Parathyroid adenoma (tissue), 2 donors: ENCODE measurements around the gene ADGRD2.
"Not testable (repeated sequence)": the region's sequence is repeated elsewhere in the genome, so short reads cannot be mapped to it uniquely, and the experiment has no call there.

Source experiments
- H2AFZ ChIP-seq: fragments of 300-600 bp; sonication (generic); one replicate; pipeline ENCODE4 v1.7.0; 2017; ENCODE audit warnings: antibody characterized with exemption, mild to moderate bottlenecking
- H3K27ac ChIP-seq: fragments of 300-600 bp; sonication (generic); one replicate; pipeline ENCODE4 v1.7.0; 2017
- H3K27me3 ChIP-seq: fragments of 300-600 bp; sonication (generic); one replicate; pipeline ENCODE4 v1.7.0; 2017; ENCODE audit warnings: low read length; ENCODE audit not compliant: control insufficient read depth, insufficient read depth
- H3K36me3 ChIP-seq: fragments of 300-600 bp; sonication (generic); one replicate; pipeline ENCODE4 v1.7.0; 2017; ENCODE audit warnings: low read length; ENCODE audit not compliant: control insufficient read depth, insufficient read depth
- H3K4me1 ChIP-seq: fragments of 300-600 bp; sonication (generic); one replicate; pipeline ENCODE4 v1.7.0; 2017; ENCODE audit warnings: control low read depth
- H3K4me2 ChIP-seq: fragments of 300-600 bp; sonication (generic); one replicate; pipeline ENCODE4 v1.7.0; 2017; ENCODE audit warnings: low read length
- H3K4me3 ChIP-seq: fragments of 300-600 bp; sonication (generic); one replicate; pipeline ENCODE4 v1.7.0; 2017; ENCODE audit warnings: low read depth, low read length
- H3K79me2 ChIP-seq: fragments of 300-600 bp; sonication (generic); one replicate; pipeline ENCODE4 v1.7.0; 2017; ENCODE audit warnings: control low read depth
- H3K9ac ChIP-seq: fragments of 300-600 bp; sonication (generic); one replicate; pipeline ENCODE4 v1.7.0; 2017; ENCODE audit warnings: mild to moderate bottlenecking
- H3K9me3 ChIP-seq: fragments of 300-600 bp; sonication (generic); one replicate; pipeline ENCODE4 v1.7.0; 2017; ENCODE audit warnings: low read length; ENCODE audit not compliant: control insufficient read depth
- TF ChIP-seq, protein P1 (sequence below): fragments of 300-600 bp; sonication (generic); IDR thresholded peaks from one replicate; pipeline ENCODE4 v1.7.0; 2017; ENCODE audit warnings: antibody characterized with exemption, mild to moderate bottlenecking
- donor health status: primary hyperparathyroidism.

Gene ADGRD2

DNA sequence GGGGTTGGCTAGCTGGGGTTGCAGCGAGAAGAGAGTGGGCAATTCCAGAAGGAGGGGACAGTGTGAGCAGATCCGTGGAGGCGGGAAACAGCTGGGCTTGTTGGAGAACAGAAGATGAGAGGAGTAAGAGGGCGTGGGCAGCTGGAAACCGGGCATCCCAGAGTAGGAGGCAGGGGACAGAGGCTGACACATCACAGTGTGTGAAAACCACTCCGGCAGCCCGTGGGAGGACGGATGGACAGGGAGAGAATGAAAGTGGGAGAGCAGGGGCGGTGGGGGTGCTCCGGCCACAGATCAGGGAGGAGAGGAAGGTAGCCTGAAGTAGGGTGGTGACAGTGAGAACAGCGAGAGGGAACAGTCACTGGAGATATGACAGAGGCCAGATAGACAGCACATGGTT lies 26.7 kb upstream of the ADGRD2 start:
- no peak overlapping the region for H3K27ac ChIP-seq
- H3K9ac ChIP-seq, result no peak overlapping the region
- no peaks in the 10 kb centered on the region for H3K27me3 ChIP-seq
- no peaks in the 10 kb centered on the region for H3K79me2 ChIP-seq
- H2AFZ ChIP-seq, result no peak overlapping the region
- H3K36me3 ChIP-seq, result no peaks in the 10 kb centered on the region
- TF ChIP-seq, protein P1, sequence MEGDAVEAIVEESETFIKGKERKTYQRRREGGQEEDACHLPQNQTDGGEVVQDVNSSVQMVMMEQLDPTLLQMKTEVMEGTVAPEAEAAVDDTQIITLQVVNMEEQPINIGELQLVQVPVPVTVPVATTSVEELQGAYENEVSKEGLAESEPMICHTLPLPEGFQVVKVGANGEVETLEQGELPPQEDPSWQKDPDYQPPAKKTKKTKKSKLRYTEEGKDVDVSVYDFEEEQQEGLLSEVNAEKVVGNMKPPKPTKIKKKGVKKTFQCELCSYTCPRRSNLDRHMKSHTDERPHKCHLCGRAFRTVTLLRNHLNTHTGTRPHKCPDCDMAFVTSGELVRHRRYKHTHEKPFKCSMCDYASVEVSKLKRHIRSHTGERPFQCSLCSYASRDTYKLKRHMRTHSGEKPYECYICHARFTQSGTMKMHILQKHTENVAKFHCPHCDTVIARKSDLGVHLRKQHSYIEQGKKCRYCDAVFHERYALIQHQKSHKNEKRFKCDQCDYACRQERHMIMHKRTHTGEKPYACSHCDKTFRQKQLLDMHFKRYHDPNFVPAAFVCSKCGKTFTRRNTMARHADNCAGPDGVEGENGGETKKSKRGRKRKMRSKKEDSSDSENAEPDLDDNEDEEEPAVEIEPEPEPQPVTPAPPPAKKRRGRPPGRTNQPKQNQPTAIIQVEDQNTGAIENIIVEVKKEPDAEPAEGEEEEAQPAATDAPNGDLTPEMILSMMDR, result no peak
- H3K4me2 ChIP-seq, result no peak overlapping the region
- H3K9me3 ChIP-seq, result no peaks in the 10 kb centered on the region
- H3K4me3 ChIP-seq, result no peak overlapping the region
- H3K4me1 ChIP-seq, result peaks cover 2% of the 10 kb centered on the region

DNA sequence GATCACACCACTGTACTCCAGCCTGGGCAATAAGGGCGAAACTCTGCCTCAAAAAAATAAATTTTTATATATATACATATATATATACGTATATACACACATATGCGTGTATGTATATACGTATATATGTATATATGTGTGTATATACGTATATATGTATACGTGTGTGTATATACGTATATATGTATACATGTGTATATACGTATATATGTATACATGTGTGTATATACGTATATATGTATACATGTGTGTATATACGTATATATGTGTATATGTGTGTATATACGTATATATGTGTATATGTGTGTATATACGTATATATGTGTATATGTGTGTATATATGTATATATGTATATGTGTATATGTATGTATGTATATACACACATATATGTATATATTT lies 24.5 kb upstream of the ADGRD2 start:
- H3K4me3 ChIP-seq, H3K9ac ChIP-seq, H3K79me2 ChIP-seq, H3K36me3 ChIP-seq, H3K27me3 ChIP-seq, H3K4me2 ChIP-seq, H2AFZ ChIP-seq, H3K9me3 ChIP-seq, H3K27ac ChIP-seq, H3K4me1 ChIP-seq: not testable (repeated sequence)

DNA sequence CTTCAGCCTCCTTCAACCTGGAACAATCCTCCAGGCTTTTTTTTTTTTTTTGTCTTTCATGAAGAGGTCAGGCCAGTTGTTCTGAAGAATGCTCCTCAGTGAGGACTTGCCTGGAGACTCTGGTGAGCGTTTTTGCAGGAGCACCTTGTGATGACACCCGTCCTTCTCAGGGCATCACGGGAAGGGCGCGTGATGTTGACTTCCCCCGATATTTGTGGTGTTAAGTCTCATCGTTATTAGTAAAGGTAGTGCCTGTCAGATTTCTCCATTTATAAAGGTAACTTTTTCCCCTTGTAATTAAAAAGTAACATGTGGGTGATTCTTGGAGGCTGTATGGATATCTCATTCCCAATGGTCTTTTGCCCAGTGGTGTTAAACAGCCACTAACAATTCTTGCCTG lies 23.9 kb upstream of the ADGRD2 start:
- Histone ChIP-seq H3K9me3 (no peaks in the 10 kb centered on the region), H3K79me2 (no peaks in the 10 kb centered on the region), H2AFZ (no peak overlapping the region), H3K4me1 (no peaks in the 10 kb centered on the region), H3K36me3 (no peaks in the 10 kb centered on the region), H3K27ac (no peak overlapping the region), H3K4me3 (no peak overlapping the region), H3K9ac (no peak overlapping the region), H3K27me3 (no peaks in the 10 kb centered on the region), H3K4me2 (no peak overlapping the region)
- TF ChIP-seq, protein P1, result no peak

DNA sequence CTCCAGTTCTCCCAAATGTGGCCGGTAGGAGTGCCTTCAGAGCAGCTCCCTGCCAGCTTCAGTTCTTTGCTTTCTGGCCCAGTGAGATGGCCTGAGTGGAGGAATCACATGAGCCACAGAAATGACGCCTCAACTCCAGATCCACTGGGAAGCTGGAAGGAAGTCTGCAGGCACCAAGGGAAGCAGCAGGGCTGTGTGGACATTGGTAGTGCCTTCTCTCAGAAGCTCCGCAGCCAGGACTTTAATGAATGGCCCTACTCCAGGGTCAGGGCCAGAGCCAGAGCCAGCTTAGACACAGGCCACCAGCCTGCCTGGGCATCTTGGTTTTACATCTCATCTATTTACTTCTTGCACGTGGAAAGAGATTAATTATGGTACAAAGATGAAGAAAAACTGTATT lies 23.0 kb upstream of the ADGRD2 start:
- no peaks in the 10 kb centered on the region for H3K36me3 ChIP-seq
- no peak overlapping the region for H2AFZ ChIP-seq
- H3K27ac ChIP-seq, result no peak overlapping the region
- H3K4me3 ChIP-seq, result no peak overlapping the region
- H3K27me3 ChIP-seq, result no peaks in the 10 kb centered on the region
- no peak overlapping the region for H3K9ac ChIP-seq
- TF ChIP-seq, protein P1, result no peak
- no peak overlapping the region for H3K4me2 ChIP-seq
- H3K9me3 ChIP-seq, result no peaks in the 10 kb centered on the region
- H3K4me1 ChIP-seq, result no peaks in the 10 kb centered on the region
- no peaks in the 10 kb centered on the region for H3K79me2 ChIP-seq

DNA sequence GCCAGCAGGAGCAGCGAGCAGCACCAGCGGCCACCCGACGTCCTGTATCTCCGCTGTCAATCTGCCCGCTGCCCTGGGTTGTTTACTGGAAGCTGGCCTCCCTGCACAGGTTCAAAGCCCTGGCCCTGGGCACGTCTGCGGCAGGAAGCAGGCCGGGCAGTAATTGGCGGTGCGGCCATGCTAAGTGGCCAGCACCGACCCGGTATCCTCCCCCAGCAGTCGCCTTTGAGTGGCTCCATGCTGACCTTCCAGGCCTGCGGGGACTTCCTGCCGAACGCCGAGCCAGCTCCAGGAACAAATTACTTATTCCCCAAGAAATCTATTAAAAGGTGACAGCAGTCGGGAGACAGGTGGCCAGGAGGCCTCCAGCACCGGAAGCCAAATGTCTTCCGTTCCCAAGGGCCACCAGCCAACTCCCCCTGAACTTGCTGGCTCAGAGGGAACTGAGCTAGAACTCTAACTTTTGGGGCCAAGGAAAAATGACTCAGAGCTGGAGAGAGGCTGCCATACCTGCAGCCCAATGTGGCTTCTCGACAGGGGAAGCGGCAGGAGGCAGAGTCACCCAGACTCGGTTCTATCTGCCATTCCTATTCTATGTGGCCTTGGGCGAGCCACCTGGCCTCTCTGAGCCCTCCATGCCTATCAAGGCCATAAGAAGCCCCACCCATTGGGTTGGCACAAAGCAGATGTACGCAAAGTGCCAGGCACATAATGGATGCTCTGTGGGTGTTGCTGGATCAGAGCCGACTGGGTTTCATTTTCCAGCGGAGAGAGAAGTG lies 21.3 kb upstream of the ADGRD2 start:
- no peaks in the 10 kb centered on the region for H3K79me2 ChIP-seq
- no peak overlapping the region for H2AFZ ChIP-seq
- no peak overlapping the region for H3K4me3 ChIP-seq
- TF ChIP-seq, protein P1, result no peak
- H3K27me3 ChIP-seq, result no peaks in the 10 kb centered on the region
- H3K9me3 ChIP-seq, result no peaks in the 10 kb centered on the region
- H3K4me1 ChIP-seq, result no peaks in the 10 kb centered on the region
- no peak overlapping the region for H3K4me2 ChIP-seq
- H3K9ac ChIP-seq, result no peak overlapping the region
- H3K36me3 ChIP-seq, result no peaks in the 10 kb centered on the region
- no peak overlapping the region for H3K27ac ChIP-seq
